ENCODE data around the gene RASSF8.

RASSF8 gene

DNA sequence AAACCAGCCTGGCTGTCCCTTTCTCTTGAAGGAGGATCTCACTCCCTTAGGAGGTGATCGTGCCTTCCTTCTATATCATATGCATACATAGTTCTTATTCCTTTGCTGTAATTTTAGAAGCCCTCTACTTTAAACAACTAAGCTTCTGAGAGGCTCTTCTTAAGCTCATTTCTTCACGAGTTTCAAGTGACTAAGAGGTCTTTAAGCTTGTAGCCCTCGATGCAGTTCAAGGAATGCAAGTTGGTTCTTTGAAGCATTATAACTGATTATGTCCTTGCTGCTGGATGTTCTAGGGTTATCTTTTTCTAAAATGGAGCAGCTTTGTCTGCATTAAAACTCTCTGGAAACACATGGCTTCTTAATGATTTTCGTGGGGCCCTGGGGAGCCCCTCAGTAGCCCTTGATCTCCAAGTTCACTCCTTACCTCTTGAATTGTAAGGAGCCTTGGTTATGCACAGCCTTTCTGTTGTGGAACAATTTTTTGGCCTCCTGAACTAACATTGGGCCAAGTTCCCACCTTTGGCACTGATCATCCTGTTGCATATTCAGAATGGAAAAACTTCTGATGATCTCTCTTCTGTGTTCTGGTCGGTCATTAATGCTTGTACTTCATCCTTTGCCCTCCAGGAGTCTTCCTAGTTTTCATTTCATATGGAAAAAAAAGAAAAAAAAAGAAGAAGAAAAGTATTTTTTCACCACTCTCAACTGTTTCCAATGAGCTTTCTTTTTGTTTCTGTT lies 12.6 kb downstream of the RASSF8 start:
- Histone ChIP-seq H3K27me3 (ENCODE audit: insufficient read depth, low read length, poor library complexity, severe bottlenecking) (no peaks in the 10 kb centered on the region), H3K79me2 (ENCODE audit: insufficient read depth, low read length) (peaks cover 7% of the 10 kb centered on the region; the same call in 1 of the 2 replicates), H4K20me1 (ENCODE audit: insufficient read depth, low read length, poor library complexity, severe bottlenecking) (peaks cover 3% of the 10 kb centered on the region), H3K36me3 (ENCODE audit: insufficient read depth, low read length) (no peaks in the 10 kb centered on the region), H3F3A (ENCODE audit: low read depth) (no peaks in the 10 kb centered on the region), H3K4me3 (ENCODE audit: low read length, poor library complexity, severe bottlenecking) (no peak overlapping the region), H2AFZ (ENCODE audit: low read length) (no peak overlapping the region), H3K9ac (ENCODE audit: low read depth, low read length, poor library complexity, severe bottlenecking) (no peak overlapping the region), H3K9me3 (ENCODE audit: insufficient read depth, low read depth, low read length) (no peaks in the 10 kb centered on the region), H3K4me1 (ENCODE audit: insufficient read depth, low read length, poor library complexity, severe bottlenecking) (peaks cover 2% of the 10 kb centered on the region), H3K4me2 (ENCODE audit: low read depth, low read length, poor library complexity, severe bottlenecking) (no peak overlapping the region), H3K9me2 (replicated peaks; ENCODE audit: low read depth, low read length) (no peaks in the 10 kb centered on the region)
- no peak for TF ChIP-seq EZH2phosphoT487 (IDR thresholded peaks at IDR 0.05; ENCODE audit: borderline replicate concordance)
- TF ChIP-seq, protein P1, sequence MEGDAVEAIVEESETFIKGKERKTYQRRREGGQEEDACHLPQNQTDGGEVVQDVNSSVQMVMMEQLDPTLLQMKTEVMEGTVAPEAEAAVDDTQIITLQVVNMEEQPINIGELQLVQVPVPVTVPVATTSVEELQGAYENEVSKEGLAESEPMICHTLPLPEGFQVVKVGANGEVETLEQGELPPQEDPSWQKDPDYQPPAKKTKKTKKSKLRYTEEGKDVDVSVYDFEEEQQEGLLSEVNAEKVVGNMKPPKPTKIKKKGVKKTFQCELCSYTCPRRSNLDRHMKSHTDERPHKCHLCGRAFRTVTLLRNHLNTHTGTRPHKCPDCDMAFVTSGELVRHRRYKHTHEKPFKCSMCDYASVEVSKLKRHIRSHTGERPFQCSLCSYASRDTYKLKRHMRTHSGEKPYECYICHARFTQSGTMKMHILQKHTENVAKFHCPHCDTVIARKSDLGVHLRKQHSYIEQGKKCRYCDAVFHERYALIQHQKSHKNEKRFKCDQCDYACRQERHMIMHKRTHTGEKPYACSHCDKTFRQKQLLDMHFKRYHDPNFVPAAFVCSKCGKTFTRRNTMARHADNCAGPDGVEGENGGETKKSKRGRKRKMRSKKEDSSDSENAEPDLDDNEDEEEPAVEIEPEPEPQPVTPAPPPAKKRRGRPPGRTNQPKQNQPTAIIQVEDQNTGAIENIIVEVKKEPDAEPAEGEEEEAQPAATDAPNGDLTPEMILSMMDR (conservative IDR thresholded peaks at IDR 0.05; ENCODE audit: low read length) = no peak

DNA sequence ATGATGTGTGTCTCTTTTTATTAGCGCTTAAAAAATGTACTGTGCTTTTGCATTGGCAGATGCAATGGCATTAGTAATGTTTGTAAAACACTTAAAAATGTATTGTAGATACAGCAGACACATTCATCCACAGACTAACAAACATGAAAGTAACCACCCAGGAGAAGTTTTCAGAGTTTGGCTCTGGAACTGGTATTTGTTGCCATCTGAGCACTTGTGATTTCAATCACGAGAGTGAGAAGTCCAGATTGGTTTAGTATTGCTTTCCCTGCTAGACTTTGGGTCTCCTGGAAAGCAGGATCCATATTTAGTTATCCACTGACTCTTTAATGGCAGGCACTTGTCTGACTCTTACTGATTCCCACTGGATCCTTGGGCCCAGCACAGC lies 13.2 kb downstream of the RASSF8 start:
- peaks cover 4% of the 10 kb centered on the region for H3K4me1 ChIP-seq (ENCODE audit: insufficient read depth, low read length, poor library complexity, severe bottlenecking)
- TF ChIP-seq, protein P1 (conservative IDR thresholded peaks at IDR 0.05; ENCODE audit: low read length) = no peak
- TF ChIP-seq EZH2phosphoT487 (IDR thresholded peaks at IDR 0.05; ENCODE audit: borderline replicate concordance) = no peak
- H3K4me3 ChIP-seq (ENCODE audit: low read length, poor library complexity, severe bottlenecking) = no peak overlapping the region
- peaks cover 7% of the 10 kb centered on the region for H3K79me2 ChIP-seq (ENCODE audit: insufficient read depth, low read length)
- peaks cover 3% of the 10 kb centered on the region for H4K20me1 ChIP-seq (ENCODE audit: insufficient read depth, low read length, poor library complexity, severe bottlenecking)
- H3K9ac ChIP-seq (ENCODE audit: low read depth, low read length, poor library complexity, severe bottlenecking) = no peak overlapping the region
- H3K9me2 ChIP-seq (replicated peaks; ENCODE audit: low read depth, low read length) = no peaks in the 10 kb centered on the region
- no peaks in the 10 kb centered on the region for H3K36me3 ChIP-seq (ENCODE audit: insufficient read depth, low read length)
- H3K9me3 ChIP-seq (ENCODE audit: insufficient read depth, low read depth, low read length) = no peaks in the 10 kb centered on the region
- no peak overlapping the region for H3K4me2 ChIP-seq (ENCODE audit: low read depth, low read length, poor library complexity, severe bottlenecking)
- no peak overlapping the region for H2AFZ ChIP-seq (ENCODE audit: low read length)
- H3F3A ChIP-seq (ENCODE audit: low read depth) = no peaks in the 10 kb centered on the region
- no peaks in the 10 kb centered on the region for H3K27me3 ChIP-seq (ENCODE audit: insufficient read depth, low read length, poor library complexity, severe bottlenecking)

DNA sequence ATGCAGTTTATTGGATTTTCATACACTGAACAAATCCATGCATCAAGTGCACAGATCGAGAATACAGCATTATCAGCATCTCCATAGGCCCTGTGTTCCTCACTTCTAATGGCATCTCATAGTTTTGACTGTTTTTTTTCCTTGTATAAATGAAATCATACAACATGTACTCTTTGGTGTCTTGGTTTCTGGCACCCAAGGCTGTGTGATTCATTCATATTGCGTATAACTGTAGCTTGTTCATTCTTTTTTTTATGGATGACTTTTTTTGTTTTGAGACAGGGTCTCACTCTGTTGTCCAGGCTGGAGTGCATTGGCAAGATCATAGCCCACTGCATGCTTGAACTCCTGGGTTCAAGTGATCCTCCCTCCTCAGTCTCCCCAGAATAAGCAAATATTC lies 14.3 kb downstream of the RASSF8 start:
- no peaks in the 10 kb centered on the region for H3K9me3 ChIP-seq (ENCODE audit: insufficient read depth, low read depth, low read length)
- TF ChIP-seq, protein P1 (conservative IDR thresholded peaks at IDR 0.05; ENCODE audit: low read length) = no peak
- TF ChIP-seq EZH2phosphoT487 (IDR thresholded peaks at IDR 0.05; ENCODE audit: borderline replicate concordance) = no peak
- H3K4me3 ChIP-seq (ENCODE audit: low read length, poor library complexity, severe bottlenecking) = no peak overlapping the region
- peaks cover 4% of the 10 kb centered on the region for H3K4me1 ChIP-seq (ENCODE audit: insufficient read depth, low read length, poor library complexity, severe bottlenecking)
- no peaks in the 10 kb centered on the region for H3K9me2 ChIP-seq (replicated peaks; ENCODE audit: low read depth, low read length)
- peaks cover 7% of the 10 kb centered on the region for H3K79me2 ChIP-seq (ENCODE audit: insufficient read depth, low read length)
- no peaks in the 10 kb centered on the region for H3F3A ChIP-seq (ENCODE audit: low read depth)
- H2AFZ ChIP-seq (ENCODE audit: low read length) = no peak overlapping the region
- H3K36me3 ChIP-seq (ENCODE audit: insufficient read depth, low read length) = no peaks in the 10 kb centered on the region
- no peak overlapping the region for H3K9ac ChIP-seq (ENCODE audit: low read depth, low read length, poor library complexity, severe bottlenecking)
- no peaks in the 10 kb centered on the region for H3K27me3 ChIP-seq (ENCODE audit: insufficient read depth, low read length, poor library complexity, severe bottlenecking)
- H3K4me2 ChIP-seq (ENCODE audit: low read depth, low read length, poor library complexity, severe bottlenecking) = no peak overlapping the region
- peaks cover 3% of the 10 kb centered on the region for H4K20me1 ChIP-seq (ENCODE audit: insufficient read depth, low read length, poor library complexity, severe bottlenecking)

Data from Loucy (cell line).